Fibroblast of skin of left quadriceps (primary cell): ENCODE data around the gene SRRM4.
"Not testable (repeated sequence)": the region's sequence is repeated elsewhere in the genome, so short reads cannot be mapped to it uniquely, and the experiment has no call there.

Experiments used
- DNase-seq, 2 experiments: peaks; one replicate each; pipeline ENCODE4 v3.0.0-alpha.2; 2013; ENCODE audit warnings: low read depth in 2 of 2

Gene SRRM4

DNA sequence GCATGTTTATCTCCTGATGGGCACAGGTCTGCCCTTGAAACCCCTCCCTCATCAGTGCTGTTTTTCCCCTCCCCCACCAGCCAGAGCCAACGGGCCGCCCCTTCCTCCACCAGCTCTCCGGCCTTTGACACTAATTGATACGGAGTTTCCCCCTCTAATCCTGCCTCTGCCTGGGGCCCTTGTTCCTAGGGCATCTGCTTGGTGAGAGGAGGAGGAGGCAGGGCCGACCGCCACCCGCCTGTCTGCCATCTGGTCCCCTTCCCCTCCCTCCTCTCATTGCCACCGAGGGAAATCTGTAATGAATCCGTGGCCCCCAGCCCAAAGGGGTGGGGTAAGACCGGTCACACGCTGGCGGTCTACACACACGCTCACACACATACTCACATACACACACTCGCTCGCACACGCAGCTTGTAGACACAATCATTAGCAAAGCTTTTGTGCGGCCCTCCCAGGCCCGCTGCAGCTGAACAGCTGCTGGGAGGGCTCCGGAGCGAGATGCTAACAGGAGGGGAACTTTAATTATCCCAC, 27.4 kb downstream of the SRRM4 start:
- DNase-seq, result no peak

GRCh38 chr12:119011231-119011630, 29.9 kb downstream of the SRRM4 start:
- no peak for DNase-seq

- DNase-seq, result no peak
Measured at GRCh38 chr12:119012179-119012578, 30.8 kb downstream of the SRRM4 start.

DNA sequence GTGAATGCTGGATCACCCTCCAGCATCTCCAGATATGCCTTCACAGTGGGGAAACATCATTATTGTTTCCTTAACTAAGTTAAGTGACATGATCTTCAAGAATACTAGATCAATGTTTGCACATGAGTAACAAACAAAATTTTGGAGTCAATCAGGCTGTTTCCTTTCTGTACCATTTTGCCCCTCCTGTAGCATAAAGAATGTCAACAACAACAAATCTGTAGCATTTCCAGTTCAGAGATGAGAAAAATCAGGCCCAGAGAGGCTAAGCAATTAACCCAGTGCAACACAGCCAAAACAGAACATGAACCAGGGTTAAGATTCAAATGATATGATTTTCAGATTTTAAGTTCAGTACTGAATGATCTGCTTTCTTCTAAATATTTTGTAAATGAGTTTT, 31.7 kb downstream of the SRRM4 start:
- DNase-seq, result no peak

DNA sequence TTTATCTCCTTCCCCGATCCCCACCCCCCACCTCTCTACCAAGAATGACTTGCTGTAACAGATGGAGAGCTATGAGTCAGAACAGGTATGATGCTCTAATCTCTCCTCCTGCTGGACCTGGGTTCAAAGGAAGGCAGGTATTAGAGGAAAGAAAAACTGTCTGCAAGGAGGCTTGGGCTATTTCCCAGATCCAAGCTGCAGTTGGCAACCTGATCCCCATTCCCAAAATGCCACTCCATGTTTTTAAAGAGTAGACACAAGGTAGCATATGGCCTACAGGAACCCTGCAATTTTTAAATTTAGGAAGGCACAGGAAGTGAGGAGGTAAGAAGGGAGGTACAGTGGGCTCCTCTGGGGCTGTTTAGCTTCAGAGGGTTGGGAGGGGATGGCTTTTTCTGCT, 33.0 kb downstream of the SRRM4 start:
- no peak for DNase-seq

- no peak for DNase-seq
Measured at GRCh38 chr12:119016715-119017114, 35.4 kb downstream of the SRRM4 start.

DNA sequence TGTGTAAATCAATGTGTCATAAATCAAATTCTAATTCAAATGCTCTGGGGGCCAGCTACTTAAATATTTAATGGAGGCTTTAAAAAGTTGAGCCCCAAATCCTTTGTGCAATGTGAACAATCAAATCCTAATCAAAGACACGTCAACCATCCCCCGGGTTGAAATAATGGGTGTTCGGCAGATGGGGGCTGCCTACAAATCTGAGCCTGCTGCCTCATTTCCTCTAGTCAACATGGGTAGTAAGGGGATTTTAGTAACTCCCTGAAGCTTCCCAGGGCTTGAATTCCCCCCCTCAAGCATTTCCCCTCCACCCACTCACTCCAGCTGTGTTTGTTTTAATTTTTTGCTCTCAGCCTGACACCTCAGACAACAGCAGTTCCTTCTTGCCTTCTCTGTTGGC, 37.8 kb downstream of the SRRM4 start:
- DNase-seq, result no peak

DNA sequence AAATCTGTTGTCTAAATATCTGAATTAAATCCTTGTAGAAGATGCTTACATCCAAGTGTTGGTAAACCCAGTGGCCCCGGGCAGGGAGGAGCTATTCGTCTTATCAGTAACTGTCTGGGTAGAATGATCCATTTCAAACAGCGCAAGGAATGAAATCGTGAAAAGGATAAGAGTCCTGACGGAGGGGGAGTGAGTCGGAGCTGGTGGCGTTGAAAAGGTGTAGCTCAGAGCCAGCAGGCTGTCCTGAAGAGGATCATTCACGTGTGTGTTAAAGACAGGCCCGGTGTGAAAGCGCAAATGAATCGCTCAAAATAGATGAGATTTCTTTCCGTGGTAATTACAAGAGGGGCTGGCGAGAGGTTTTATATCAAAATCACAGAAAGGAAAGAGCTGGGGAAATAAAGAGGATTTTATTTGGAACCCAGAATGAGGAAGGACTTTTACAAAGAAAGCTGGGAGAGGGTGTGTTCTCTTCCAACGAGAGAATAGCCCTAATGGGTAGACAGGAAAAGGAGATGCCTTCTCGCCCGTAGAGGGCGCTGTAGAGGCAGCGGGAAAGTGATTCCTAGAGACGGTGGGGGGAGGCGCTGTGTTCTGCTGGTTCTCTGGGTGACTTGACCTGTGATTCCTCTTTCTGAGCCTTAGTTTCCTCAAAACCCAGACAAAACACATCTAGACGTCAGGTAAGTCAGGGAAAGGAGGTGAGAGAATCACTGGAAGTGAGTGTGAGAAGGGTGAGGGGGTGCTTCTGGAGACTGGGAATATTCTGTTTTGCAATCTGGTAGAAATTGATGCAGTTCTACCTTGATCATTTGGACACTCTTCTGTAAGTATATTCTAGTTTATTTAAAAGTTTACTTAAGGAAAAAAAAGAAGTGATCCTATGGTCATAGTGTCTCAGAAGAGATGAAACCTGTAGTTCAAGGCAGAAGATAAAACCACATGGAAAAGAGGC, 39.3 kb downstream of the SRRM4 start:
- DNase-seq, result no peak

GRCh38 chr12:119024356-119024755, 43.0 kb downstream of the SRRM4 start:
- no peak for DNase-seq

DNA sequence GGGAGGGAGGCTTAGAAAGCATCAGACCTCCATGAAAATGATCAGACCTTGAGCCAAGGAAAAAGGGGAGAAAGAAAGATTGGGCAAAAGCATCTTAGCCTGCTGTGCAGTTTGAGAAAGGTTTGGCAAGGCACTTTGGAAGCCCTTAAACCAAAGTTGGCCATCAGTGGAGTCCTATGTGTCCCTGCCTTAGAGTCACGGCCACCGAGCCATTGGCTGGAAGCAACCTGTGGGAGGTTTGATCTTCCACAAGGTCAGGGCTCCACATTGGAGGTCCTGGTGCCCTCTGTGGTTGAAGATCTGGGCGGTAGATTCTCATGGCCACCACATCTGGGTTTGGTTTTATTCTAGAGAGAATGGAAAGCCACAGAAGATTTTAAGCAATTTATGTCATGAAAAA, 44.4 kb downstream of the SRRM4 start:
- DNase-seq, result no peak

DNA sequence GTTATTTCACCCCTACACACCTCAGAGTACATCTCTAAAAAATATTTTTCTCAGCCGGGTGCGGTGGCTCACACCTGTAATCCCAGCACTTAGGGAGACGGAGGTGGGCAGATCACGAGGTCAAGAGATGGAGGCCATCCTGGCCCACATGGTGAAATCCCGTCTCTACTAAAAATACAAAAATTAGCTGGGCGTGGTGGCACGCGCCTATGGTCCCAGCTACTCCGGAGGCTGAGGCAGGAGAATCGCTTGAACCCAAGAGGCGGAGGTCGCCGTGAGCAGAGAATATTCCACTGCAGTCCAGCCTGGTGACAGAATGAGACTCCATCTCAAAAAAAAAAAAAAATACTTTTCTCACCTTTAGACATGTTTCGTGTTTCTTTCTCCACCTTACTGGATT, 52.0 kb downstream of the SRRM4 start:
- not testable (repeated sequence) for DNase-seq

DNA sequence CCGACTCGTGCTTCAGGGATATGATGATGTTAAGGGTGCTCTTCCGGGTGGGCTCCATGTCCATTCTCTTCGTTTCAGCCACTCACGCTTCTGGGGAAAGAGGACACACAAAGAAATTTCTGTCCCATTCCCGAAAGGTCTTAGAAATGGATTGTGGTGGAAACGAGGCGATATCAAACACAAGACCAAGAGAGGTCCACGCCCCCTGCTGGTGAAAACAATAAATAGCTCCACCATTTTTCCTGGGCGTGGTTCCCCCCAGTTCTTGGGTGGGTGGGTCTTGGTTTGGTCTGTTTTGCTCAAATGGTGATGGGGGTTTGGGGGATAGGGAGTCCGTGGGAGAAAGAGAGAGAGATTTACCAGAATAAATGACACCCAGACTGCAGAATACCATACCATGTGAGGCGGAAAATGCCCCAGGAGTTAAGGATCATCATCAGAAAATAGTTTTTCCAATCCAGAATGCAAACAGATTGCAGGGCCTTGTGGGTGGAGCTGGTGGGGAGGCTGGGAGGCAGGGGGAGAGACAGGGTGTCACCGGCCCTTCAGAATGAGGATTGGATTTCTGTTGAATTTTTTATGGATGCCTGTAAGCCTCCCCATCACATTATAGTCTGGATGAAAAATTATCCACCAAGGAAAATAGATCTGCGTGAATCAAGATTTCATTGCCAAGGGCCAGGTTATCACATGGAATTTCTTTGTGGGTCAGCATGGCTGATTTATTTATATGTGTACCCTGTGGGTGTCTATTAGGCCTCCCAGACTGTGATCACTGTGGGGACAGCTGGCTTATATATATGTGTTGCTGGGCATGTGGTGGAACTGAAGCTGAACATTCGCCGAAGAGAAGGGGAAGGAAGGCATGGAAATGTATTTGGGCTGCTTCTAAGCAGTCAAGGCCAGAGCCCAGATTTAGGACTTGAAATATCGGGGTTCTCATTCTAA, 55.8 kb downstream of the SRRM4 start:
- DNase-seq, result peak in 1 of 2 experiments; percentile 1

GRCh38 chr12:119044094-119044493, 62.8 kb downstream of the SRRM4 start:
- DNase-seq, result no peak

GRCh38 chr12:119047641-119048040, 66.3 kb downstream of the SRRM4 start:
- no peak for DNase-seq

DNA sequence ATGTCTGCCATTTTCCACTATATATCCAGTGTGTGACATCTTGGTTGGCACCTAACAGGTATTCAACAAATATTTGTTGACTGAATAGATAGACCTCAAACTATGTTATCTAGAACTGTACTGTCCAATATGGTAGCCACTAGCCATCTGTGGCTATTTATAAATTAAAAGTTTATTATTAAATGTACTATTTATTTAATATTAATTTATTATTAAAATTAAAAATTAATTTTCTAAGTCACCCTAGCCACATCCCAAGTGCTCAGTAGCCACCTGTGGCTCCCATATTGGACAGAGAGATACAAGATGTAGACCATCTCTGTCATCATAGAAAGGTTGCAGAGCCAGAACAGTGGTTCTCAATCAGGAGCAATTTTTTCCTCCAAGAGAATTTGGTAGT, 69.3 kb downstream of the SRRM4 start:
- DNase-seq, result no peak

DNA sequence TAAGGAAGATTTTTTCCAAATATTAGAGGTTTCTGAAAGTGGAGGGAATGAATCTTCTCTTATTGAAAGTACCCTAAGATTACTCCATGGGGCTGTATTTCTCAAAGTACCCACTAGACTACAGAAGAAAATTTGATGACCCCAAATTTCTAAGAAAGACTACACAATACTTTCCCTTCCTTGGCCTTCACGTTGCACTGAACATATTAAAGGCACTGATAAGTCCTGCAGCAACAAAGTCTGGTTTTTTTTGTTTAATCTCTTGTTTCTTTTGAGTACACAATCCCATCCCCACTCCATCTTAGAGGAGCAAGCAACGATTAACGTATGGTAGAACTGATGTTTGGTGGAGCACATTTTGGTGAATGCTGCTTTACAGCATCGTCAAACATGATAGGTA, 70.1 kb downstream of the SRRM4 start:
- no peak for DNase-seq

DNA sequence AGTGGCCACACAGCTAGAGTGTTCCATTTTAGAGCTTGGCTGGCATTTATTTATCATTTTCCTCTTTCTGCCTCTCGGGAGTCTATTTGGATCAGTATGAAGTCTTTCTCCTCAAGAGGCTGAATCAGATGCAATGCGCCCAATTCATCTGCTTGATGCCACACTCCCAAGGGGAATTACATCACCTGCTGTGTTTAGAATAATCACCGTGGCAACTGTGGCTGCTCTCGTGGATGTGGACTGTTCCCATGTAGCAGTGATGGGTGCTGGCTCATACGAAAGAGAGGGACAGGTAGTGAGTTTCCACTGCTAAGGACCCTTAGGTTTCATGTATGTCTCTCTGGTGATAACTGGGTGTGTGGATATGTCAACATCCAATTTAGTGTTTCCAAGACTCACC, 70.7 kb downstream of the SRRM4 start:
- no peak for DNase-seq

GRCh38 chr12:119055977-119056376, 74.6 kb downstream of the SRRM4 start:
- DNase-seq, result no peak

GRCh38 chr12:119060847-119061796, 79.8 kb downstream of the SRRM4 start:
- DNase-seq, result peak in 1 of 2 experiments; percentile 0

- DNase-seq, result no peak
Measured at GRCh38 chr12:119068129-119068856, 87.0 kb downstream of the SRRM4 start.
